GM21723 (cell line): Measurements from ENCODE around the gene NKX6-2.
"Not testable (repeated sequence)": the region's sequence is repeated elsewhere in the genome, so short reads cannot be mapped to it uniquely, and the experiment has no call there.

Experiments used
- ATAC-seq: cut with Tn5 transposase; IDR thresholded peaks from one replicate; pipeline ENCODE4 v1.9.1; 2021; ENCODE audit warnings: mild to moderate bottlenecking, moderate library complexity; ENCODE audit not compliant: unreplicated experiment

The NKX6-2 gene

GRCh38 chr10:132761395-132762060 is 24.4 kb downstream of the NKX6-2 start:
- ATAC-seq, result no peak

GRCh38 chr10:132758865-132759264 is 27.1 kb downstream of the NKX6-2 start:
- no peak for ATAC-seq

GRCh38 chr10:132757171-132757570 is 28.8 kb downstream of the NKX6-2 start:
- no peak for ATAC-seq

- ATAC-seq, result no peak
Measured at GRCh38 chr10:132756591-132756990, 29.4 kb downstream of the NKX6-2 start.

- ATAC-seq, result no peak
Measured at GRCh38 chr10:132755166-132755711, 30.7 kb downstream of the NKX6-2 start.

GRCh38 chr10:132754071-132754470 is 31.9 kb downstream of the NKX6-2 start:
- no peak for ATAC-seq

- ATAC-seq, result no peak
Measured at GRCh38 chr10:132753596-132753995, 32.4 kb downstream of the NKX6-2 start.

DNA sequence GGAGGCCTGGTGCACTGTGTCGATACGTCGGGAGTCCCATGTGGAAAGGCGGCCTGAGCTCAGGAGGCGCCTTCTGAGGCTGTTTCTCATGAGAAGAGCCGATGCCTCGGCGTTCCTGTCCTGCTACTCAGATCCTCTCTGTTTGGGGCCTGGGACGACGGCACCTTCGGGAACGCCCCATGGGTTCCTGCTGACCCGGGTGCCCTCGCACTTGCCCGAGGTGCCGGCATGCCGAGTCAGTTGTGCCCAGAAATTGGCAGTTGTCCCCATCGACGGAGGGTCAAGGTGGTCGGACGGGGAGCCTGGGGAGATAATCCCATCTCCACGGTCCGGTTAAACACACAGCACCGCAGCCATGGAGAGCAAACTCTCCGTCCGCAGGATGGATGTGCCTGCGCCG is 33.0 kb downstream of the NKX6-2 start:
- no peak for ATAC-seq

GRCh38 chr10:132752378-132752777 is 33.6 kb downstream of the NKX6-2 start:
- ATAC-seq, result no peak

DNA sequence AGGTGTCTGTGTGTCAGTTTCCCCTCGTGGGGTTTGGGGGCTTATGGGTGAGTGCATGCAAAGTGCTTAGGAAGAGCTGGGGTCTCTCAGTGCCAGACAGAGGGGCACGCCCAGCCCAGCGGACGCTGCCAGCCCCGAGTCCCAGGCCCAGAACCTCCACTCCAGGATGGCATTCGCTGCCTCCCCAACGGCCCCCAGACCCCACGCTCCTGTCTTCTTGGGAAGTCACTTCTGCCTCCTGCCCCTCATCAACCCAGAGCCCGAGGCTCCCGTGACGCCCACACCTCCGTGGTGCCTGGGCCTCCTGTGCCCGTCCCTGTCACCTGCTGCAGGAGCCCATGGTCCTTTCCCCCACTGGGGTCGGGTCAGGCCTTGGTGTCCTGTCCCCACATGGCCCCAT is 35.0 kb downstream of the NKX6-2 start:
- no peak for ATAC-seq

GRCh38 chr10:132749371-132749795 is 36.6 kb downstream of the NKX6-2 start:
- no peak for ATAC-seq

- ATAC-seq, result no peak
Measured at GRCh38 chr10:132748545-132749370, 37.2 kb downstream of the NKX6-2 start.

DNA sequence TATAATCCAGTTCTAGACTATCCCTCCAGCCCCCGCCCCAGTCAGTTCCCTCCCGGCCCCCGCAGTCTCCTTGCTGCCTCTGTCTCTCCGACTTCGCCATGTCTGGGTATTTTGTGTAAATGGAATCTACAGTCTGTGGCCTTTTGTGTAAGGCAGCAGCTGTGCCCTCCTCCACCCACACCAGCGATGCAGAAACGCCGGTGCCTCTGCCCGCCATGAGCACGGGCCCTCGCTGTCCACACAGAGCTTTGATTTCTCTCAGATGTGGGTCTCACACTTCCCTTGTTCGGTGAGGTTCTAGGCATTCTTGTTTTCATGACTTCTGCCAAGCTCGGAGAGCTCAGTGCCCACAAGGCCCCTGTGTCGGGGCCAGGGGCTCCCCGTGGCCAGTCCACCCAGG is 37.8 kb downstream of the NKX6-2 start:
- no peak for ATAC-seq

GRCh38 chr10:132746801-132747625 is 38.9 kb downstream of the NKX6-2 start:
- no peak for ATAC-seq

GRCh38 chr10:132746386-132746785 is 39.6 kb downstream of the NKX6-2 start:
- no peak for ATAC-seq

- ATAC-seq, result no peak
Measured at GRCh38 chr10:132745971-132746370, 40.0 kb downstream of the NKX6-2 start.

- no peak for ATAC-seq
Measured at GRCh38 chr10:132745511-132745910, 40.4 kb downstream of the NKX6-2 start.

DNA sequence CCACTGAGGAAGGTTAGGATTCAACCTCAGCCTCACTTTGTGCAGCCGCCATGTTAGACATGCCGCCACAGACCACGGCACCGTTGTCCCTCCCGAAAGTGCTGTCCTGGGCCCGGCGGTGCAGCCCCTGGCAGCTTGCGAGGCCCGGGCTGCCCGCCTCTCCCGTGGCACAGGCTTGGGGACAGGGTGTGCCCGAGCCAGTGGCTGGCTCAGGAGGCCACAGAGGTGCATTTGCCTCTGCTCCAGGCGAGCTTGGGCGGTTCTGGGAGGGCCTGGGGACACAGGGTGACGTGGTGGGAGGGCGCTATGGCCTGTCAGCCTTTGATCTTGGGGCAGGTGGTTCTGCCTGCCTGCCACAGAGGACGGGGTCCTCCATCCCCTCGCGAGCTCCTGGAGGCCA is 41.1 kb downstream of the NKX6-2 start:
- no peak for ATAC-seq

GRCh38 chr10:132743925-132744490 is 41.9 kb downstream of the NKX6-2 start:
- no peak for ATAC-seq

DNA sequence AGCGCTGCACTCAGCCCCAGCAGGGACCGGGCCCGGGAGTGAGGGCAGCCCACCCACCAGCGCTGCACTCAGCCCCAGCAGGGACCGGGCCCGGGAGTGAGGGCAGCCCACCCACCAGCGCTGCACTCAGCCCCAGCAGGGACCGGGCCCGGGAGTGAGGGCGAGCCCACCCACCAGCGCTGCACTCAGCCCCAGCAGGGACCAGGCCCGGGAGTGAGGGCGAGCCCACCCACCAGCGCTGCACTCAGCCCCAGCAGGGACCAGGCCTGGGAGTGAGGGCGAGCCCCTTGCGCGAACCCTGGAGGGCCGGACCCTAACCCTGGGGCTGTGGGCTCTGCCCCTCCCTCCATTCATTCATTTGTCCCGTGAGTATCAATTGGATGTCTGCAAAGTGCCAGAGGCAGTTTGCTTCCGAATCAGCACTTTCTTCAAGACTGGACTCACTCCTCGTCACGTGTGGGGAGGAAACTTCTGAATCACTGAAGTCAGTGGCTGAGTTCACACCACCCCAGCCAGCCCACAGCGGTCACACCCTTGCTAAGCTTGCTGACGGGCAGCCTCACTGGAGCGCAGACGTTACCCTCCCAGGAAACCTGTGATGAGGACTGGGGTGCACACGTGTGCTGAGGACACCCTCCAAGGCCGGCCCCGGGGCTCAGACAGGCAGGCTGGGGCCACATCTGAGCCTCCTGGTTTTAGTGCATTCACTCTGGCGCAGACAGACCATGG is 42.6 kb downstream of the NKX6-2 start:
- not testable (repeated sequence) for ATAC-seq
